NCI-H2171 (cell line): ENCODE results near the gene PPP1CA.
"Not testable (repeated sequence)": the region's sequence is repeated elsewhere in the genome, so short reads cannot be mapped to it uniquely, and the experiment has no call there.

Experiments
- DNase-seq: peaks from one replicate; lab custom pipeline; 2025; lab: John Stamatoyannopoulos, UW

PPP1CA gene

DNA sequence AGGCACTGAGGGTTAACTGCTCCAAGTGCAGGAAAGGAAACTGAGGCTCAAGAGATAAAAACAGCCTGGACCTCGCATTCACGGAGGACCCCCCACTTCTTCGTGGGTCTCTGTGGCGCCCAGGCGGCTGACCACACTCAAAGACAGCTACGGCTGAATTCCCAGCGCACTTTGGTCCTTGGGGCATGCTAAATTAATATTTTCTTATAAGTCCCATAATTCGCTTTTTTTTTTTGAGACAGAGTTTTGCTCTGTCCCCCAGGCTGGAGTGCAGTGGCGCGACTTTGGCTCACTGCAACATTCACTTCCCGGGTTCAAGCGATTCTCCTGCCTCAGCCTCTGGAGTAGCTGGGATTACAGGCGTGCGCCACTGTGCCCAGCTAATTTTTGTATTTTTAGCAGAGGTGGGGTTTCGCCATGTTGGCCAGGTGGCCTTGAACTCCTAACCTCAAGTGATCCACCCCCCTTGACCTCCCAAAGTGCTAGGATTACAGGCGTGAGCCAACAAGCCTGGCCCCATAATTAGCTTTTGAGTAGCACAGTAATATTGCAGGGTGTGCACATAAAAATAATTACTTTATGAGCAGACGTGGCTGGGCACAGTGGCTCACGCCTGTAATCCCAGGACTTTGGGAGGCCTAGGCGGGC is 658 bp upstream of the PPP1CA start:
- DNase-seq = not testable (repeated sequence)

DNA sequence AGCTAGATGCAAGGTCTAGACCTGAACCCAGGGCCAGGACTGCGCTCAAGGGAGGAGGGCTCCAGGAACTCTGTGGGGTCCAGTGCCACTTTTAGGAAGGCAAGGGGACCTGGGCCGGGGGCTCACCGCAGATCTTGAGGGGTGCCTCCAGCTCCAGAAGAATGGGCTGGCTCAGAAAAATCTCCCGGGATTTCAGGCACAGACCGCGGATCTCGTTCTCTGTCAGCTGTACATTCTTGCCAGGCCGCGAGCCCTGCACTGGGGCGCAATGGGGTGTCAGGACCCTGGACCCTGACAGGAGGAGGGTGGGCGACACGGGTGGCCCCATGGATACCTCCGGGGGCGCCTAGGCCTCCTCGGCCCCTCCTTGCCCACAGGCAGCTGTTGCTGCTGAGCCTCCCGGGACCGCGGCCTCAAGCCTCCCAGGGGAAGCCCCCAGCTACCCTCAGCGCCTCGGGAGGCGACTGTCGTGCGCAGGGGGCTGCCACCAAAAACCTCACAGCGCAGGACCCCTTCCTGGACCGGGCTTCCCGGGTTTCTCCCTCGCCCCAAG is 640 bp downstream of the PPP1CA start:
- DNase-seq = no peak

DNA sequence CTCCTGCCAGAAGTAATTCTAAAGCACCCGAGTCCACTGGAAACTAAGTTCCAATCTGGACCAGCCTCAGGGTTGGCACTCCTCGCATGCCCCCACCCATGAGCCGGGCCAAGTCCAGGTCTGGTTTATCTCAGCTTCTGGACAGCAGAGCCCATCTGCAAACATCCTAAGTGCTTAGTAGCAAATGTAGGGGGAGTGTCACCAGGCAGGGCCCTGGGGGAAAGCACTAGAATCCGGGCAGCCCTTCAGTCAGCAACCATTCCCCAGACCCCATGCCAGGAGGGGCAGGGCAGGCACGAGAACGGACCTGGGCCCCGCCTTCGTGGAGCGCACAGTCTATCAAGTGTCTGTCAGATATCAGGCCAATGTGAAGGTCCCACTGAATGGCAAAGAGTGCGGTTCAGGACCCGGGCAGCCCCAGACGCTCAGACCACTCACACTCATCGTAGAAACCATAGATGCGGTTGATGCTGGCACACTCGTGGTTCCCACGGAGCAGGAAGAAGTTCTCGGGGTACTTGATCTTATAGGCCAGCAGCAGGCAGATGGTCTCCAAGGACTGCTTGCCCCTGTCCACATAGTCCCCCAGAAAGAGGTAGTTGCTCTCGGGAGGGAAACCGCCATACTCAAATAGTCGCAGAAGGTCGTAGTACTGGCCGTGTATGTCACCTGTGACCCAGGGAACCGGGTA is 1.3 kb downstream of the PPP1CA start:
- DNase-seq = no peak

DNA sequence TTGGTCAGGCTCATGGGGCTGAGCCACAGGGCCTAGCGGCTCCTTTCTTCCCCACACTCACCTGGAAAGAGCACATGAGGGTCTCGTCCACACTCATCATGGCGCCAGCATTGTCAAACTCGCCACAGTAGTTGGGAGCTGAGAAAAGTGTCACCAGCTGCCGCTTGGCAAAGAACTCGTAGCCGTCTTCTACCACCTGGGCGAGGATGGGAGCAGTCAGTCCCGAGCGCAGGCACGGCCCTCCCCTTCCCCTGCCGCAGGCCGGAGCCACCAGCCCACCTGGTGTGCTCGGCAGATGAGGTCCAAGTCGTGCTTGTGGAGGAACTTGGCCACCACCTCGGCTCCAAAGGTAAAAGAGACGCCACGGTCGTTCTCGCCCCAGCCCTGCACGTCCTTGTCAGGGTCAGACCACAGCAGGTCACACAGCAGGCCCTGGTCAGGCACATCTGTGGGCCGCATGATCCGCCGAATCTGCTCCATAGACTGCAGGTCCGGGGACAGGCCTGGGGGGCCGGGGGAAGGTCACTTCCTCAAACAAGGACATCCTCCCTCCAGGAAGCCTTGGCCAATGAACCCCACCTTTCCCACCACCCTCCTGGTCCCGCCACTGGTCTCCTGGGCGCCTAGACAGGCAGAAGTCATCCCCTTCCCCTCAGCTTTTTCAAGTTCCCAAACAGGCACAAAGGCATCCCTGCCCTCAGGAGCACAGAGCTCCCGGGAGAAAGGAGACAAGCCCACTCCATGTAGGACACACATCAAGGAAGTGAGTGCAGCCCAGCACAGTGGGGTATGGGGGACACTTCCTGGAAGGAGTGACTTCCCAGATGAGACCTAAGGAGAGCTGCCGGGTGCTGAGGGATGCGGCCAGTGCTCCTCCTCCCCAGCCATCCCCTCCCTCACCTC is 2.7 kb downstream of the PPP1CA start:
- no peak for DNase-seq

DNA sequence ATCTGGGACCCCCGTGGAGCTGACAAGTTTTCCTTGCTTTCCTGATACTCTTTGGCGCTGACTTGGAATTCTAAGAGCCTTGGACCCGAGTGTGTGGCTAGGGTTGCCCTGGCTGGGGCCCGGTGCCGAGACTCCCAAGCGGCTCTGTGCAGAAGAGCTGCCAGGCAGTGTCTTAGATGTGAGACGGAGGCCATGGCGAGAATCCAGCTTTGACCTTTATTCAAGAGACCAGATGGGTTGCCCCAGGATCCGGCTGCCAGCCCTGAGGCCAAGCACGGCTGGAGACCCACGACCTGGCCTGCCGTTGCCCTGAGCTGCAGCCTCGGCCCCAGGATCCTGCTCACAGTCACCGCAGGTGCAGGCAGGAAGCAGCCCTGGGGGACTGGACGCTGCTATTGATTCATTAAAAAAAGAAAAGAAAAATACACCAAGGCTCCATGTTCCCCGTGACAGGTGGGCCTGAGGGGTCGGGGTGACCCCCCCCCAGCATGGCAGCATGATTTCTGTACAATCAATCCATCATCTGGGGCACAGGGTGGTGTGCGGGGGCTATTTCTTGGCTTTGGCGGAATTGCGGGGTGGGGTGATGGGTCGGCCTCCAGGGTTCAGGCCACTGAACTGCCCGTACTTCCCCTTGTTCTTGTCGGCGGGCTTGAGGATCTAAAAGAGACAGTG is 3.5 kb downstream of the PPP1CA start:
- no peak for DNase-seq

DNA sequence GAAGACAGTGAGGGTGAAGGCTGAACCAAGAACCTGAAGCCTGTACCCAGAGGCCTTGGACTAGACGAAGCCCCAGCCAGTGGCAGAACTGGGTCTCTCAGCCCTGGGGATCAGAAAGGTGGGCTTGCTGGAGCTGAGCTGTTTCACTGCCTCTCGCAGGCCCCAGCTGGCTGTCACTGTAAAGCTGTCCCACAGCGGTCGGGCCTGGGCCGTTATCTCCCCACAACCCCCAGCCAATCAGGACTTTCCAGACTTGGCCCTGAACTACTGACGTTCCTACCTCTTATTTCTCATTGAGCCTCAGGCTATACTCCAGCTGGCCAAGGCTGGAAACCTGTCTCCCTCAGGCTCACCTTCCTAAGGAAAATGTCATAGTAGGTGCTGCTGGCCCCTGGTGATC is 4.1 kb downstream of the PPP1CA start:
- DNase-seq = no peak

DNA sequence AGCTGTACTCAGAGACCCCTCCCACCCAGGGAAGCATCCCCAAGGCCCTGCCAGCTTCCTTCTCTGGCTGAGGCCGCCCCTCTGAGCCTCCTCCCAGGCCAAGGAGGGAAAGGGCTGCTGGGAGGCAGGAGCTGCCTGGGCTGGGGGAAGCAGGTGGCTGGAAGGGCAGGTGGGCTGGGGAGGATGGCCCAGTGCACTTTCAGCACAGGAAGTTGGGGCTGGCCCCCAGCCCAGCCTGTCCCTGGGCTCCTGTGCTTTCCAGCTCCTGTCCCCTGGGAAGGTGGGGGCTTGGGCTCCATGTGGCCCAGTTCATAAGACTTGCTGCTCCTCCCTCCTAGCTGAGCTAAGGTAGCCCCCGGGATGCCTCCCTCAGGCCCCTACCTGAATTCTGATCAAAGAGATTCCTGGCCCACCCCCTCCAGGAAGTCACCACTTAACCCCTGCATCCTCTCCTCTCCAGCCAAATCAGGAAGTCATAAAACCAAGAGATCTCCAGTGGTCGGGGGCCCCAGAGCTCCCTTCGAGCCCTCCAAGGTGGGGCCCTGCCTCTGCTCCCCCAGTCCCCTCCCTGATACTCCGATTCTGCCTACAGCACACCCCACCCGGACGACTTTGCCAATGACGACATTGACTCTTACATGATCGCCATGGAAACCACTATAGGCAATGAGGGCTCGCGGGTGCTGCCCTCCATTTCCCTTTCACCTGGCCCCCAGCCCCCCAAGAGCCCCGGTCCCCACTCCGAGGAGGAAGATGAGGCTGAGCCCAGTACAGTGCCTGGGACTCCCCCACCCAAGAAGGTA is 4.9 kb downstream of the PPP1CA start:
- DNase-seq = no peak

DNA sequence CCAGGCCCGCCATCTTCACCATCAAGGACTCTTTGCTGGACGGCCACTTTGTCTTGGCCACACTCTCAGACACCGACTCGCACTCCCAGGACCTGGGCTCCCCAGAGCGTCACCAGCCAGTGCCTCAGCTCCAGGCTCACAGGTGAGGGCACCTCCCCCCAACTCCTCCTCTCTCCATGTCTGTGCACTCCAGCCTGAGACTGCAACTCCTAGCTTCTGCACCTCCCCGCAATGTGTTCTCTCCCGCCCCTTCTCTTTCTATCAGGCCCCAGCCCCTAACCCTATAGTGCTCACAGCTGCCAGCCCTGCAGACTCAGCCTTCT is 5.4 kb downstream of the PPP1CA start:
- no peak for DNase-seq

DNA sequence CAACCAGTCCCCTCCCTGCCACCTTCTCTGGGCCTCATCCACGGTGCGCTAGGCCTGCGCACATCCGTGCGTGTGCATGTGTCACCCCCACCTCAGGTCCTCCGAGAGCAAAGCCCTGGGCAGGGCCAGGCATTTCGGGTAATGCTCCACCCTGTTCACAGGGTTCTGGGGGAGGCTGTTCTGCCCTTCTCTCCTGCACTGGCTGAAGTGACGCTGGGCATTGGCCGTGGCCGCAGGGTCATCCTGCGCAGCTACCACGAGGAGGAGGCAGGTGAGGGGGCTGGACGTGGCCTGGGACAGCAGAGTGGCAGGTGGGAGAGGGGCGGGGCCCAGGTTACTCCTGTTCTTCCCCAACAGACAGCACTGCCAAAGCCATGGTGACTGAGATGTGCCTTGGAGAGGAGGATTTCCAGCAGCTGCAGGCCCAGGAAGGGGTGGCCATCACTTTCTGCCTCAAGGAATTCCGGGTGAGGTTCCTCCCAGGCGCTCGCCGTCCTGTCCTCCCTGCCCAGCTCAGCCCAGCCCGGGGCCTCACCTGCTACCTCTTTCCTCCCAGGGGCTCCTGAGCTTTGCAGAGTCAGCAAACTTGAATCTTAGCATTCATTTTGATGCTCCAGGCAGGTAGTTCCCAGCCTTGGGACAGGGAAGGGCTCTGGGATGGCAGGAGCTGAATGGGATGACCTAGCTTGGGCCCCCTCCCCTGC is 6.0 kb downstream of the PPP1CA start:
- DNase-seq = no peak

DNA sequence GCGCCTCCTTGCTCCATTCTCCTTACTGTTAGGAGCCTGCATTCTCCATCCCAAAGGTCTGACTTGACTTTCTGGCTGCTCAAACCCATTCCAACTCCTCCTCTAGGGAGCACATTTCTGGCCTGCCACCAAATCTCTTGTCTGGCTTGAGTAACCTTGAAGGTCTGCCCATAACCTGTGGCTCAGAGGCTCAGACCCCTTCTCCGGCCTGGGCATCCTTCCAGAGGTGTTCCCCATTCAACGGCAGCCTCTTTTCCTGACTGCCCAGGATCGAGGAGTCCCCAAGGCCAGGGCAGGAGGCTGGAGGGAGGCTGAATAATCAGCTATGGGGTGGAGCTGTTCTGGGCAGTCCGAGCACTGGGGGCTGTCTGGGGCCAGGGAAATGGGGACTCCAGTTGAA is 7.7 kb downstream of the PPP1CA start:
- no peak for DNase-seq

DNA sequence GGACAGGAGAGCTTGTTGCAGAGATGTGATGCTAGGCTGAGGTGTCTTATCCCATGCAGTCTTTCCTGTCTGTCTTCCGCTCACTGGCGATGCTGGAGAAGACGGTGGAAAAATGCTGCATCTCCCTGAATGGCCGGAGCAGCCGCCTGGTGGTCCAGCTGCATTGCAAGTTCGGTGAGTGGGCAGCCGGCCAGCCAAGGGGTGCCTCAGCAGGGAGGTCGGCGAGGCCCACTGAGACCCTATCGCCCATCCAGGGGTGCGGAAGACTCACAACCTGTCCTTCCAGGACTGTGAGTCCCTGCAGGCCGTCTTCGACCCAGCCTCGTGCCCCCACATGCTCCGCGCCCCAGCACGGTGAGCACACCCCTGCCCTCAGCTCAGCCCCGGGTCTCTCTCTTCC is 8.2 kb downstream of the PPP1CA start:
- no peak for DNase-seq

DNA sequence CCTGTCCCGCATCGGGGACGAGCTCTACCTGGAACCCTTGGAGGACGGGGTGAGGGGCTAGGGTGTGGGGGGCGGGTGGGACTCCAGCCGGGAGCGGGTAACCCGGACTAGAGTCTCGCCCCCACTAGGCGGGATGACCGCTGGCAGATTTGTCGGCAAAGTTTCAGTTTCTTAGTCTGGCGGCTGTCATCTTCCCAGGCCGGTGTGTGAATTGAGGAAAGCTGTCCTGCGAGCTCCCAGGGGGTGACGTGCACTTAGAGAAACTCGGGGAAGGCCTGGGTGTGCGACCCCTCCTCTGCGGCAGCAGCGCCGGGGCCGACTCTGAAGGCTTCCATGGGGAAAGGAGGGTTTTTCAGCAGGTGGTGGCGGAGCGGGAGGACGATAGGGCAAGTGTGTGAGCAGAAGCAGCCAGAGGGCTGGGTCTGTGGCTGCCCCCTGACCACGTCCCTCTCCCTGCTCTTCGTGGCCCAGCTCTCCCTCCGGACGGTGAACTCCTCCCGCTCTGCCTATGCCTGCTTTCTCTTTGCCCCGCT is 9.4 kb downstream of the PPP1CA start:
- DNase-seq = no peak

DNA sequence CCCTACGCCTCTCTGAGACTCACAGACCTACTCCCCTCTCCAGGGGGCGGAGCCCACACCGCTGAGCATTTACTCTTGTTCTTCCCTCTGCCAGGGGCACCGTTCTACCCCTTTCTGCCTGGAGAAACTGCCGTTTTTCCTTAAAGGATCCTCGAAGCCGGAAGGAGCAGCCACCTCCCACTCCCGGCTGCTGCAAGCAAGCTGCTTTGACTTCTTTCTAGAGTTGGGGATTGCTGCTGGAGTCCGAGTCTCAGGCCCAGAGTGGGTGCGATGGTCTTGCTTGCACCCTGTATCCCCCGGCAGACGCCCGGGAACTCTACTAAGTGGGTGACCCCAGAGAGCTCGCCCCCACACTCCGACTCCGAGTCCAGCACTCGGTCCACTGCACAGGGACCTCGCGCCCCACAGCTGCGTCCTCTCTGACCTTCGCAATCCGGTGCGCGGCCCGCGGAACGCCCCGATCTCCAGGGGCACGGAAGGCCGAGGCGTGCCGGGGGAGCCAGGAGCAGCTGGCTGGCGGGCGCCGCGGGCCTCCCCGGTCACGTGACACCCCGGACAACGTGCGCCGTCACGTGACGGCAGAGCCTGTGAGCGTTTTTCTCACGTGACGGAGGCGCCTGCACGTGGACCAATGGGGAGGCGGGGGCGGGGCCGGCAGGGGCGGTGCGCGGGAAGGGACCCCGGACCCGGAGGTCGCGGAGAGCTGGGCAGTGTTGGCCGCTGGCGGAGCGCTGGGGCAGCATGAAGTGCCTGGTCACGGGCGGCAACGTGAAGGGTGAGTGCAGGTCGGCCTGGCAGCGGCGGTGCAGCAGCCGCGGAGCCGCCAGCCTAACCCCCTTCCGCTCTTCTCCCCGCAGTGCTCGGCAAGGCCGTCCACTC is 10.1 kb downstream of the PPP1CA start, which contains the start of gene RAD9A:
RAD9A (plus strand) TSS at position 683 of the 879 bp plus-strand sequence; CDS start at position 742, 59 bp downstream.
- DNase-seq = peak; percentile 98

DNA sequence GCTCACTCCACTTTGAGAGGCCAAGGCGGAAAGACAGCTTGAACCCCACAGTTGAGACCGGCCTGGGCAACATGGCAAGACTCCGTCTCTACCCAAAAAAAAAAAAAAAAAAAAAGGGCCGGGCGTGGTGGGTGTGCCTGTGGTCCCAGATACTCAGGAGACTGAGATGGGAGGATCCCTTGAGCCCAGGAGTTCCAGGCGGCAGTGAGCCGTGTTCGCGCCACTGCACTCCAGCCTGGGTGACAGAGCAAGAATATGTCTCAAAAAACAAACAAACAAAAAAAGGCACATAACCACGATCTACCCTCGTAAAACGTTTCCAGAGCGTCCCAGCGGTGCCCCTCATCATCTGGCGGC is 10.7 kb downstream of the PPP1CA start:
- no peak for DNase-seq

DNA sequence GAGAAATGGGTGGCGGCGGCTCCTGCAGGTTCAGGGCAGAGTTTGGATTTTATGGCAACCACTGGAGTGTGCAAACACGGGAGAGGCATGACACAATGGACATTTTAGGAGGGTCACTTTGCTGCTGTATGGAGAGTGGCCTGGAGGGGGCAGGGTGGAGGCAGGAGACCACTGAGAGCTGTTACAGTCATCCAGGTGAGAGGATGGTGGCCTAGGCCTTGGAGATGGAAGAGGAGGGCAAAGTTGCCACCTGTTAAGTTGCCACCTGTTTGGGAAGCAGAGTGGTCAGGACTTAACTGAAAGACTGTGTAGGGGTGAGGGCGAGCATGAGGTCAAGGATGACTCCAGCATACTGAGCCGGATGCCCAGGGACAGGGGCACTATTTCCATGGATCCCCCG is 12.2 kb downstream of the PPP1CA start:
- no peak for DNase-seq

DNA sequence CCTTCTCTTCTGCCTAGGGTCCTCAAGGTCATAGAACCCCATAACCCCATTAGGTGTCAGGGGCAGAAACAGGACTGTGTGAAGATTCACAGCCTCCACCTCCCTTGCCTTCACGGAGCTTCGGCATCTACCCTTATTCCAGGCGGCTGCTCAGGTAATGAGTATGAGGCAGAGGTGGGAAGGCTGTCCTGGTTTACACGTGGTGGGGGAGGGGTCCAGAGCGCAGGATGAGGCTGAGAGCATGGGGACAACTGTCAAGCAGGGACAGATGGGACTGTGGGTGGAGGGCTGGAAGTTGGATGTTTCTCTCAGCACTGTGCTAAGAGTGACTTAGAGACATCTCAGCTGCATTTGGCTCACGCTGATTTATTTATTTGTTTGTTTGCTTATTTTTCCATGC is 14.1 kb downstream of the PPP1CA start:
- no peak for DNase-seq

DNA sequence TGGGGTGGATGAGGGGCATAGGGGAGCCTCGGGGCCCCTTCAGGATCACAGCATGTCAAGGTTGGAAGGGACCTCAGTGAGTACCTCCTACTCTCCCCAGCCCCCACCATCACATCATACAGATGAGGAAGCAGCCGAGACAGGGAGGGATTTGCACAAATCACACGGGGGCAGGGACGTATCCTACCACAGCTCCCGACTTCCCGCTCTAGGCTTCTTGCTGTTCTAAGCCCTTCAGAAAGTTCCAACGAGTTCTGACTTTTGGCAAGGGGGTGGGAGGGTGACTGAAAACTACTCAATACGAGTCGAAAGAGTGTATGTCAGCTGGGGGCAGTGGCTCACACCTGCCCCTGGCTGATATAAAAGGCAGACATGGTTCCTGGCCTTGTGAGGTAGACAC is 14.6 kb downstream of the PPP1CA start:
- DNase-seq = no peak

DNA sequence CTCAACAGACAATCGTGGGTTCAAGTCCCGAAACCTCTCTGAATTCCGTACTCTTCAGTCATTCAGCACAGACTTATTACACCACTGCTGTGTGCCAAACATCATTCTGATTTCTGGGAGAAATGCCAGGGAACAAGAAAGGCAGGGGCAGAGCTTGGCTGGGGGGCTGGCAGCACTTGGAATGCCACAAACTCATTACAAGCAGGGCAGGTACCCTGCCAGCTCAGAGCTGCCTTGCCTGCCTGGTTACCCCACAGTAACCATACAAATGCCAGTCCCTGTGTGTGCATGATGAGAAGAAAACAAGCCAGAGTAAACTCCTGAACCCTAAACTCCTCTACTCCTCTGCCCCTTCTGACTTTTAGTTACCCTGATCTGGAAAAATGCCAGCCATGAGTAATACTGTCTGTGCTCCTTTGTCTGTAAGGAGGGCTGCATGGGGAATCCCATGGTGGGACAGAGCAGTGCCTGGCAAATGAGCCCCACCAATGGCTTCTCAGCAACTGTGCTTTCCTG is 16.7 kb downstream of the PPP1CA start:
- DNase-seq = no peak
